ENCODE measurements around the gene KLRC4.
"Not testable (repeated sequence)": the region's sequence is repeated elsewhere in the genome, so short reads cannot be mapped to it uniquely, and the experiment has no call there.

KLRC4 gene

GRCh38 chr12:10409392-10409791, at the start of gene KLRC4:
KLRC4 (minus strand) TSS chr12:10409757; CDS start chr12:10409575, 182 bp downstream.
- no peak within 1 kb of the TSS for H3K9ac ChIP-seq
- H3K4me1 ChIP-seq = no peaks in the 10 kb centered on the region
- no peaks in the 10 kb centered on the region for H4K20me1 ChIP-seq
- no peaks in the 10 kb centered on the region for H3K36me3 ChIP-seq
- no peaks in the 10 kb centered on the region for H3K27me3 ChIP-seq
- no peak for TF ChIP-seq Cebpa-rat (IDR thresholded peaks at IDR 0.05)
- H3K4me3 ChIP-seq = no peak within 1 kb of the TSS
- no peak within 1 kb of the TSS for H3K27ac ChIP-seq
- H3K9me3 ChIP-seq = no peaks in the 10 kb centered on the region; the same call in 1 of the 2 replicates
- H3K4me2 ChIP-seq = no peak within 1 kb of the TSS

- no peaks in the 10 kb centered on the region for H4K20me1 ChIP-seq
- no peaks in the 10 kb centered on the region for H3K36me3 ChIP-seq
- no peak overlapping the region for H3K9ac ChIP-seq
- no peak overlapping the region for H3K27ac ChIP-seq
- no peak overlapping the region for H3K4me2 ChIP-seq
- no peaks in the 10 kb centered on the region for H3K27me3 ChIP-seq
- TF ChIP-seq Cebpa-rat (IDR thresholded peaks at IDR 0.05) = no peak
- H3K4me1 ChIP-seq = 0 out of 2 replicates have a peak, but pooled peaks cover 6% of the 10 kb centered on the region
- H3K9me3 ChIP-seq = peaks cover 46% of the 10 kb centered on the region
- no peak overlapping the region for H3K4me3 ChIP-seq
Measured at GRCh38 chr12:10457760-10458159, 48.2 kb upstream of the KLRC4 start.

GRCh38 chr12:10456856-10457255, 47.3 kb upstream of the KLRC4 start:
- Histone ChIP-seq H3K4me2 (no peak overlapping the region), H3K4me3 (no peak overlapping the region), H3K27me3 (no peaks in the 10 kb centered on the region), H3K36me3 (no peaks in the 10 kb centered on the region), H4K20me1 (no peaks in the 10 kb centered on the region), H3K9me3 (peaks cover 45% of the 10 kb centered on the region), H3K27ac (no peak overlapping the region), H3K9ac (no peak overlapping the region), H3K4me1 (0 out of 2 replicates have a peak, but pooled peaks cover 6% of the 10 kb centered on the region)
- no peak for TF ChIP-seq Cebpa-rat (IDR thresholded peaks at IDR 0.05)

- Histone ChIP-seq H3K9me3 (peaks cover 41% of the 10 kb centered on the region), H4K20me1 (no peaks in the 10 kb centered on the region), H3K36me3 (no peaks in the 10 kb centered on the region), H3K9ac (no peak overlapping the region), H3K4me2 (no peak overlapping the region), H3K4me1 (0 out of 2 replicates have a peak, but pooled peaks cover 6% of the 10 kb centered on the region), H3K27ac (no peak overlapping the region), H3K4me3 (no peak overlapping the region), H3K27me3 (no peaks in the 10 kb centered on the region)
- no peak for TF ChIP-seq Cebpa-rat (IDR thresholded peaks at IDR 0.05)
Measured at GRCh38 chr12:10455766-10456165, 46.2 kb upstream of the KLRC4 start.

- Histone ChIP-seq H3K9me3 (peaks cover 41% of the 10 kb centered on the region), H3K4me3 (no peak overlapping the region), H3K4me1 (0 out of 2 replicates have a peak, but pooled peaks cover 6% of the 10 kb centered on the region), H3K36me3 (no peaks in the 10 kb centered on the region), H3K27me3 (no peaks in the 10 kb centered on the region), H3K4me2 (no peak overlapping the region), H3K9ac (no peak overlapping the region), H3K27ac (no peak overlapping the region), H4K20me1 (no peaks in the 10 kb centered on the region)
- TF ChIP-seq Cebpa-rat (IDR thresholded peaks at IDR 0.05) = no peak
Measured at GRCh38 chr12:10454531-10454930, 45.0 kb upstream of the KLRC4 start.

GRCh38 chr12:10453156-10453555, 43.6 kb upstream of the KLRC4 start, which contains the start of gene KLRC1:
KLRC1 (minus strand) TSS chr12:10453377; CDS start chr12:10451156, 2,221 bp downstream.
- Histone ChIP-seq H3K9me3 (peaks cover 34% of the 10 kb centered on the region), H3K27ac (no peak within 1 kb of the TSS), H4K20me1 (no peaks in the 10 kb centered on the region), H3K4me2 (no peak within 1 kb of the TSS), H3K36me3 (no peaks in the 10 kb centered on the region), H3K4me3 (no peak within 1 kb of the TSS), H3K27me3 (no peaks in the 10 kb centered on the region), H3K4me1 (0 out of 2 replicates have a peak, but pooled peaks cover 6% of the 10 kb centered on the region), H3K9ac (no peak within 1 kb of the TSS)
- no peak for TF ChIP-seq Cebpa-rat (IDR thresholded peaks at IDR 0.05)

- H3K27me3 ChIP-seq = no peaks in the 10 kb centered on the region
- no peak for TF ChIP-seq Cebpa-rat (IDR thresholded peaks at IDR 0.05)
Measured at GRCh38 chr12:10448236-10448635, 38.7 kb upstream of the KLRC4 start.

GRCh38 chr12:10446052-10446451, 36.5 kb upstream of the KLRC4 start:
- H3K27me3 ChIP-seq, H3K9ac ChIP-seq, H3K4me2 ChIP-seq, H3K9me3 ChIP-seq, H3K36me3 ChIP-seq, H3K4me1 ChIP-seq, H3K27ac ChIP-seq, H3K4me3 ChIP-seq, H4K20me1 ChIP-seq: not testable (repeated sequence)

More at GRCh38 chr12:10448236-10448635, 38.7 kb upstream of the KLRC4 start:
- Histone ChIP-seq H3K4me1 (no peaks in the 10 kb centered on the region), H3K9me3 (no peaks in the 10 kb centered on the region), H3K36me3 (no peaks in the 10 kb centered on the region), H3K4me3 (no peak overlapping the region), H4K20me1 (no peaks in the 10 kb centered on the region), H3K4me2 (no peak overlapping the region), H3K9ac (no peak overlapping the region), H3K27ac (no peak overlapping the region)

GRCh38 chr12:10441144-10441543, 31.6 kb upstream of the KLRC4 start:
- not testable (repeated sequence) for H3K4me3 ChIP-seq, H3K4me2 ChIP-seq, H4K20me1 ChIP-seq, H3K4me1 ChIP-seq, H3K27me3 ChIP-seq, H3K27ac ChIP-seq, H3K9ac ChIP-seq, H3K36me3 ChIP-seq, H3K9me3 ChIP-seq

- not testable (repeated sequence) for H4K20me1 ChIP-seq, H3K4me2 ChIP-seq, H3K36me3 ChIP-seq, H3K9me3 ChIP-seq, H3K4me3 ChIP-seq, H3K9ac ChIP-seq, H3K27me3 ChIP-seq, H3K27ac ChIP-seq, H3K4me1 ChIP-seq
Measured at GRCh38 chr12:10439608-10440274, 30.2 kb upstream of the KLRC4 start.

GRCh38 chr12:10437601-10438000, 28.0 kb upstream of the KLRC4 start:
- not testable (repeated sequence) for H3K27me3 ChIP-seq, H3K27ac ChIP-seq, H3K36me3 ChIP-seq, H3K4me3 ChIP-seq, H3K4me2 ChIP-seq, H4K20me1 ChIP-seq, H3K4me1 ChIP-seq, H3K9ac ChIP-seq, H3K9me3 ChIP-seq

- H3K4me3 ChIP-seq, H4K20me1 ChIP-seq, H3K27me3 ChIP-seq, H3K4me1 ChIP-seq, H3K9ac ChIP-seq, H3K27ac ChIP-seq, H3K36me3 ChIP-seq, H3K4me2 ChIP-seq, H3K9me3 ChIP-seq: not testable (repeated sequence)
Measured at GRCh38 chr12:10435816-10436215, 26.3 kb upstream of the KLRC4 start, which contains the start of gene KLRC2. KLRC2 (minus strand) TSS chr12:10436010; CDS start chr12:10435986, 24 bp downstream.

- not testable (repeated sequence) for H3K9me3 ChIP-seq, H3K4me1 ChIP-seq, H3K36me3 ChIP-seq, H3K27ac ChIP-seq, H3K4me3 ChIP-seq, H4K20me1 ChIP-seq, H3K9ac ChIP-seq, H3K4me2 ChIP-seq, H3K27me3 ChIP-seq
Measured at GRCh38 chr12:10430623-10431022, 21.1 kb upstream of the KLRC4 start.

GRCh38 chr12:10425938-10426337, 16.4 kb upstream of the KLRC4 start:
- H3K4me2 ChIP-seq, H3K4me1 ChIP-seq, H3K4me3 ChIP-seq, H3K27me3 ChIP-seq, H3K36me3 ChIP-seq, H3K9ac ChIP-seq, H4K20me1 ChIP-seq, H3K9me3 ChIP-seq, H3K27ac ChIP-seq: not testable (repeated sequence)

All from BLaER1 (cell line).